Activated CD4-positive, alpha-beta memory T cell treated with anti-CD3 and anti-CD28 coated beads for 36 hours (primary cell): ENCODE results near the gene MRPS27. TPM values are rescaled to one million over a fixed set of nuclear protein-coding genes. Genes with fewer than 3 reads are reported as not detected.

Source experiments
- CTCF ChIA-PET: fragments of 350-600 bp; sonication (Branson Sonifier 250); formaldehyde crosslinking; loops from one replicate; lab custom pipeline; 2021; ENCODE audit warnings: antibody characterized with exemption, inconsistent platforms; lab: Charles Lee
- POLR2A ChIA-PET: fragments of 350-600 bp; sonication (Branson Sonifier 250); formaldehyde crosslinking; loops from one replicate; lab custom pipeline; 2021; ENCODE audit warnings: antibody characterized with exemption; lab: Charles Lee
- DNase-seq: peaks from one replicate; pipeline ENCODE4 v3.0.0-alpha.2; 2020
- H3K27ac Mint-ChIP-seq: one replicate; pipeline ENCODE4 v1.8.0; 2021; ENCODE audit warnings: mixed read lengths
- H3K27me3 Mint-ChIP-seq: one replicate; pipeline ENCODE4 v1.8.0; 2021; ENCODE audit warnings: mixed read lengths
- H3K36me3 Mint-ChIP-seq: one replicate; pipeline ENCODE4 v1.8.0; 2021; ENCODE audit warnings: mixed read lengths
- H3K4me1 Mint-ChIP-seq: one replicate; pipeline ENCODE4 v1.8.0; 2021; ENCODE audit warnings: low read depth, mixed read lengths
- H3K4me3 Mint-ChIP-seq: one replicate; pipeline ENCODE4 v1.8.0; 2021; ENCODE audit warnings: mild to moderate bottlenecking, mixed read lengths
- H3K9me3 Mint-ChIP-seq: one replicate; pipeline ENCODE4 v1.8.0; 2021; ENCODE audit warnings: mixed read lengths
- intact Hi-C: fragments of 100-400 bp; cut with micrococcal nuclease; formaldehyde crosslinking; loops from one replicate; pipeline ENCODE4 v1.15.1; 2023
- total RNA-seq, 2 experiments: library from RNA; stranded (reverse); gene quantifications; one replicate each; pipeline ENCODE4 v1.2.3, GENCODE V29; 2021

The MRPS27 gene
- 10 to 100 TPM; 85.9 to 91.4 TPM for total RNA-seq

DNA sequence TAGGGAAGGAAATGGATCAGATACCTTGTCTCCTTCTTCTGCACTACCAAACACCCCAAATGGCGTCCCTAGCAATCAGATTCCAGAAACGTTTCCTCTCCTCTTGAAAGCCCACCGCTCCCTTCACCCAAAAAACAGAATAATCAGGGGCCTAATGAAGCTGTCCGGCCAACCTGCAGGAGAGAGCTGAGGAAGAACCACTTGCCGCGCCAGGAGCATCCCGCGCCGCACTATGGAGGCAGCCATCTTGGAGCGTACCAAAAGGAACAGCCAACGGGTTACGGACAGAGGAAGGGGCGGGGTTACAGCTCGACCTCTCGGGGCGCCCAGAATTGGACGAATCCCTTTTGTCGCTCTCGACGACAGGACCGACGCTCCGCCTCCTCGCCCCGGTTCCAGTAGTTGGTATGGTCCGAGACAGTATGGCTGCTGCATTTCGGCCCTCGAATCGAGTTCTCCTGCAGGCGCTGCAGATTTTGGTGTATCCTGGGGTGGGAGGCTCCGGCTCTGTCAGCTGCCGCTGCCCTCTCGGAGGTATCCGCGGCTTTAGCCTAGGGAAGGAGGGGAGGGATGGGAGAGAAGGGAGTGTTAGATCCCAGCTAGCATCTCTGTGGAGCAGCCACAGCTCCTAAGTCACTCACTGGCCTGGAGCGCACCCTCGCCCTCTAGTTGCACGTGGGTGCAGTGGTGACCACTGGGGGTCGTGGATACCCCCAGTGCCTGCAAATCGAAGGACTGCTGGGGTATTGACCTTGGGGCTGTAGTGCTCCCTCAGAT is at the start of gene MRPS27, which contains the start of gene PTCD2:
TSS of gene MRPS27 (minus strand) at position 265 of the 777 bp plus-strand sequence. CDS start at position 246, 19 bp downstream.
TSS of gene PTCD2 (plus strand) at position 398 of the 777 bp plus-strand sequence. CDS start at position 408, 10 bp downstream.
- peak; percentile 97 for DNase-seq
- peak within 1 kb of the TSS; percentile 91 for H3K4me3 Mint-ChIP-seq
- intact Hi-C loops: loop anchor here (1.0 to 2.0 kb wide), 4 partner anchors 12 to 499 kb away; no protein-coding TSS in a partner anchor
- no peaks in the 10 kb centered on the region for H3K9me3 Mint-ChIP-seq
- CTCF ChIA-PET: interaction anchor here (0.5 to 4.2 kb wide), 6 partner anchors 12 to 538 kb away, joined by 3 to 27 read pairs (median 3); no protein-coding TSS in a partner anchor
- H3K27me3 Mint-ChIP-seq: no peaks in the 10 kb centered on the region
- H3K4me1 Mint-ChIP-seq: peaks cover 32% of the 10 kb centered on the region
- peaks cover 35% of the 10 kb centered on the region for H3K36me3 Mint-ChIP-seq
- POLR2A ChIA-PET: interaction anchor here (0.6 to 2.5 kb wide), 9 partner anchors 12 to 528 kb away, joined by 3 to 31 read pairs (median 4); partner anchors contain the start of gene TNPO1
- peak within 1 kb of the TSS; percentile 85 for H3K27ac Mint-ChIP-seq

GRCh38 chr5:72369711-72370110 is 49.7 kb upstream of the MRPS27 start:
- Mint-ChIP-seq H3K9me3 (no peaks in the 10 kb centered on the region), H3K27me3 (no peaks in the 10 kb centered on the region), H3K4me3 (no peak overlapping the region), H3K36me3 (peaks cover 8% of the 10 kb centered on the region), H3K4me1 (no peaks in the 10 kb centered on the region), H3K27ac (no peak overlapping the region)
- ChIA-PET CTCF (interaction anchor here (1.2 kb wide), 1 partner anchor 156 kb away, joined by 3 read pairs; no protein-coding TSS in a partner anchor), POLR2A (no interaction called here)
- no peak for DNase-seq
- intact Hi-C loops: no loop called here

GRCh38 chr5:72369301-72369700 is 49.3 kb upstream of the MRPS27 start:
- intact Hi-C loops: no loop called here
- POLR2A ChIA-PET: no interaction called here
- no peaks in the 10 kb centered on the region for H3K27me3 Mint-ChIP-seq
- H3K36me3 Mint-ChIP-seq: peaks cover 8% of the 10 kb centered on the region
- CTCF ChIA-PET: interaction anchor here (1.2 kb wide), 1 partner anchor 157 kb away, joined by 3 read pairs; no protein-coding TSS in a partner anchor
- H3K4me1 Mint-ChIP-seq: no peaks in the 10 kb centered on the region
- H3K27ac Mint-ChIP-seq: no peak overlapping the region
- no peak overlapping the region for H3K4me3 Mint-ChIP-seq
- H3K9me3 Mint-ChIP-seq: no peaks in the 10 kb centered on the region
- no peak for DNase-seq

DNA sequence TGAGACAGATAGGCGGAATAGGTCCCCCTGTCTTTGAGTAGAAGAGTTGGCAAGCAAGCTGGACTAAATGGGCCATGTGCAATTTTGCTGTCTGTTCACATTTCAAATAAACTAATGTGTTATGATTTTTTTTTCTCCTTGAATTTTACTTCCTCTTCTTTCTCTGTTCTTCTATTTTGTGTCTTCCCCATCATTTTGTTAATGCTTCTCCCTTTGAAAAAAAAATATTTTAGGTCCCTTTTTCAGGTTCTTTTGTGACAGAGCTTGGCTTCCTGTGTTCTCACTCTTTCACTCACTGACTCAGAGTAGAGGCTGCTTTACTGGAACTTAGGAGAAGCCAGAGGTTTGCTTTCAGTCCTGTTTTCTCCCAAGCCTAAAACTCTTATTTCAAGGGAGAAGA is 48.2 kb upstream of the MRPS27 start:
- no peaks in the 10 kb centered on the region for H3K27me3 Mint-ChIP-seq
- H3K36me3 Mint-ChIP-seq: peaks cover 11% of the 10 kb centered on the region
- no peak for DNase-seq
- no peaks in the 10 kb centered on the region for H3K9me3 Mint-ChIP-seq
- no peak overlapping the region for H3K4me3 Mint-ChIP-seq
- ChIA-PET CTCF (interaction anchor here (1.2 to 3.4 kb wide), 2 partner anchors 156 to 158 kb away, joined by 3 to 20 read pairs; no protein-coding TSS in a partner anchor), POLR2A (interaction anchor here (0.6 kb wide), 1 partner anchor 1768 kb away, joined by 5 read pairs; no protein-coding TSS in a partner anchor)
- intact Hi-C loops: no loop called here
- H3K4me1 Mint-ChIP-seq: no peaks in the 10 kb centered on the region
- no peak overlapping the region for H3K27ac Mint-ChIP-seq

DNA sequence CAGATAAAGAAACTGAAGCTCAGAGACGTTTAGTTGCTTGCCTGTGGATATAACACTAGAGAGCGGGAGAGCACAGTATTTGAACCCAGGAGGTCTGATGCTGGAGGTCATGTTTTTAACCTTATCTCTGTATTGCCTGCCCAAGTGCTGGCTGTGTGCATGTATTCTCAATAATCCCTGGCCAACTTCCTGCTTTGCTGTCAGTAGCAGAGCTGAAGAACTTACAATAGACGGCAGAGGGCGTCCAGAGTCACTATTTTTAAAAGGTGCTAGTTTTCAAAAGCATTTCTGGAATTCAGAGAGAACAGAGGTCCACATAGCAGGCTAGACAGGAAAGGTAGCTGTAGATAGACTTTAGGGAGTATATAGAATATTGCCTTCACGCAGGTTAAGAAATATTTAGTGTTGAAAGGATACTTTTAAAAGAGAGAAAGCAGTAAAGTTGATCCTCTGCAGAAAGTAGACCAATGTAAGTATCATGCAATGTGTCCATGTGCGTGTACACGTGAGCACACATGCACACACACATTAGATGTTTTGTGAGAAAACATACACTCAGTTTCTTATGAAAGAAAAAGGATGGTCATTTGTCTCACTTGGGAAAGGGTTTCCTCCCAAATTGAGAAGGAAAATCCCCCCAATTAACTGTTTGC is 46.4 kb upstream of the MRPS27 start:
- POLR2A ChIA-PET: interaction anchor here (0.6 kb wide), 1 partner anchor 659 kb away, joined by 4 read pairs; no protein-coding TSS in a partner anchor
- no peak overlapping the region for H3K4me3 Mint-ChIP-seq
- intact Hi-C loops: loop anchor here (1.0 to 2.0 kb wide), 3 partner anchors 158 to 452 kb away; no protein-coding TSS in a partner anchor
- H3K36me3 Mint-ChIP-seq: peaks cover 21% of the 10 kb centered on the region
- no peak overlapping the region for H3K27ac Mint-ChIP-seq
- CTCF ChIA-PET: interaction anchor here (0.7 to 3.4 kb wide), 13 partner anchors 12 to 452 kb away, joined by 3 to 20 read pairs (median 3); no protein-coding TSS in a partner anchor
- DNase-seq: peak; percentile 38
- H3K27me3 Mint-ChIP-seq: no peaks in the 10 kb centered on the region
- H3K9me3 Mint-ChIP-seq: no peaks in the 10 kb centered on the region
- no peaks in the 10 kb centered on the region for H3K4me1 Mint-ChIP-seq

- H3K36me3 Mint-ChIP-seq: peaks cover 21% of the 10 kb centered on the region
- no peaks in the 10 kb centered on the region for H3K9me3 Mint-ChIP-seq
- H3K4me3 Mint-ChIP-seq: no peak overlapping the region
- H3K27me3 Mint-ChIP-seq: no peaks in the 10 kb centered on the region
- ChIA-PET CTCF (interaction anchor here (0.7 kb wide), 1 partner anchor 157 kb away, joined by 3 read pairs; no protein-coding TSS in a partner anchor), POLR2A (no interaction called here)
- intact Hi-C loops: no loop called here
- H3K4me1 Mint-ChIP-seq: no peaks in the 10 kb centered on the region
- DNase-seq: no peak
- no peak overlapping the region for H3K27ac Mint-ChIP-seq
Observed at GRCh38 chr5:72364951-72365350, 44.9 kb upstream of the MRPS27 start.

DNA sequence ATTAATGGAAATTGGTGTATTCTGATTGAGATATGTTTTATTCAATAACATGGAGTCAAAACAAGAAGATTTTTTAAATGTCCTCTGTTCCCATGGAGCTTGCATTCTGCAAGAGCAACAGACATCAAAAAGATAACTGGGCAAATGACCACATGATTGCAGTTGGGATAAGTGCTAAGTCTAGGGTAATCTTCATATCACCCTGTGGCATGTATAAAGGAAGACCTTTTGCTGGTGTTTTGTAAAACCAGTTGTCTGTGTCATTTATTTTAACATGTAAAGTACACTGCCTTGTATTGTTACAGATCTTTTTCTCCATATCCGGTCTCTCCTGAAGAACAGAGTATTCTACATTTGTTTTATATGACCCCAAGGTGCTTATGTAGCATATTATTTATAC is 44.1 kb upstream of the MRPS27 start:
- ChIA-PET POLR2A (no interaction called here), CTCF (interaction anchor here (0.7 kb wide), 1 partner anchor 160 kb away, joined by 3 read pairs; no protein-coding TSS in a partner anchor)
- no peaks in the 10 kb centered on the region for H3K27me3 Mint-ChIP-seq
- intact Hi-C loops: no loop called here
- H3K36me3 Mint-ChIP-seq: peaks cover 29% of the 10 kb centered on the region
- H3K4me1 Mint-ChIP-seq: no peaks in the 10 kb centered on the region
- no peak for DNase-seq
- no peaks in the 10 kb centered on the region for H3K9me3 Mint-ChIP-seq
- no peak overlapping the region for H3K4me3 Mint-ChIP-seq
- no peak overlapping the region for H3K27ac Mint-ChIP-seq

DNA sequence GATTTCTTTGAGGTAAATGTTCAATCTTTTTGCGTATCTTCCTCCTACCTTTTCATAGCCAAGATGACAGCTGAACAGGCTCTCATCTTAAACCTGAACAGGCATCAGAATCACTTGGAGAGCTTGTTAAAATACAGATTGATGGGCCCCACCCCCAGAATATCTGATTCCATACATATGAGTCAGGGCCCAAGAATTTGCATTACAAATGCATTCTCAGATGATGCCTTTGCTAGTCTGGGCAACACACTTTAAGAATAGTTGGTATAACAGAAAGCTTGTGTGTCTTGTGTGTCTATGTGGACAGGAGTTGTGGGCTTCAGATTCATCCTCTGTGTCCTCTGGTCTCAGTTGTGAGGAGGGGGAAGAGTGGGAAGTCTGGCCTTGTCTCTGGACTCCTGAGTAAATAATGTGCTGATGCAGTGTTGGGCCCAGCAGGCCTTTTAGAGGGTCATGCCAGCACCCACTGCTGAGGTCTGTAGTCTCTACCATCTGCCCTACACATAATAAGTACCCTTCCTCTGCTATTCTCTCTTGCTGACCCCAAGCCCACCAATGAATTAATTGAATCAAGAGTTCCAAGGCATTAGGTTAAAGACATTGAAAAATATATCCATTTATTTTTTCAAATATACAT is 43.2 kb upstream of the MRPS27 start:
- Mint-ChIP-seq H3K4me3 (no peak overlapping the region), H3K9me3 (no peaks in the 10 kb centered on the region), H3K36me3 (peaks cover 34% of the 10 kb centered on the region), H3K27me3 (no peaks in the 10 kb centered on the region), H3K27ac (no peak overlapping the region), H3K4me1 (no peaks in the 10 kb centered on the region)
- intact Hi-C loops: no loop called here
- DNase-seq: no peak
- CTCF ChIA-PET: interaction anchor here (0.7 kb wide), 1 partner anchor 161 kb away, joined by 3 read pairs; no protein-coding TSS in a partner anchor
- POLR2A ChIA-PET: no interaction called here

DNA sequence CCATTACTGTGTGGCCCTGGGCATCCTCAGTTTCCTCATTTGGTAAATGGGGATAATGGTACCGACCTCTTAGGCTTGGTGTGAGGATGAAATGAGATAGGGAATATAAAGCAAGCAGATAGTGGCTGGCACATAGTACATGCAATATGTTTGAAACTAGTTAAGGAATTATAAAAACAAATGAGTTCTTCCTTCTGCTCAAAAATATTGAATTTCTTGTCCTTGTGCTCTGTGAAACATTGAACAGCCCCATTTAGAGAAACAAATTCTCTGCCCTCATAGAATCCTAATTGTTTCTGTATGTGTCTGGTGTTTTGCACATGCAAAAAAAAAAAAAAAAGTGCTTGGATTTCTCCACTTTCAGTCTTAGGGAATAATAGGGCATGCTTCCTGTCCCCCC is 39.8 kb upstream of the MRPS27 start:
- H3K4me1 Mint-ChIP-seq: no peaks in the 10 kb centered on the region
- CTCF ChIA-PET: no interaction called here
- H3K36me3 Mint-ChIP-seq: peaks cover 37% of the 10 kb centered on the region

DNA sequence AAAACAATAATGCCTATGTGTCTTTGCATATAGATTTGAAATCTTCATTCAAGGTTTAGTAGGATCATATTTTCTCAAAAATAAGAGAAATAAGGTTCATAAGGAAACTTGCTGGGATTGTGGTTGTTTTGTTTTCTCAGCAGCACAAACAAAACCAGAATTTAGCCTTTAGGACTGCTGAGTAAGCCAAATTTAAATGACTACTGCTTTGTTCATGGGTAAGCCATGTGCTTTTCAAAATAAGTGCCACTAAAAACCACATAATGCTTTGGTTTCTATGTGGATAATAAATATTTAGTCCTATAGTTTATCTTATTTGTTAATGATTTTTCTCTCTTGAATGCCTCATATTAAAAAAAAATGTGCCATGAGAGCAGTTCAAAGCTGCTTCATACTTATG is 38.9 kb upstream of the MRPS27 start:
- Mint-ChIP-seq H3K27me3 (no peaks in the 10 kb centered on the region), H3K4me1 (no peaks in the 10 kb centered on the region), H3K36me3 (peaks cover 37% of the 10 kb centered on the region), H3K9me3 (no peaks in the 10 kb centered on the region), H3K4me3 (no peak overlapping the region), H3K27ac (no peak overlapping the region)
- no peak for DNase-seq
- intact Hi-C loops: no loop called here
- POLR2A ChIA-PET: no interaction called here
- CTCF ChIA-PET: no interaction called here

More for the DNA sequence above, 39.8 kb upstream of the MRPS27 start:
- no peaks in the 10 kb centered on the region for H3K9me3 Mint-ChIP-seq
- no peak for DNase-seq
- POLR2A ChIA-PET: no interaction called here
- no peak overlapping the region for H3K4me3 Mint-ChIP-seq
- no peaks in the 10 kb centered on the region for H3K27me3 Mint-ChIP-seq
- intact Hi-C loops: no loop called here
- H3K27ac Mint-ChIP-seq: no peak overlapping the region

- Mint-ChIP-seq H3K27ac (no peak overlapping the region), H3K4me3 (no peak overlapping the region), H3K9me3 (no peaks in the 10 kb centered on the region), H3K27me3 (no peaks in the 10 kb centered on the region), H3K36me3 (peaks cover 34% of the 10 kb centered on the region), H3K4me1 (no peaks in the 10 kb centered on the region)
- ChIA-PET POLR2A (no interaction called here), CTCF (no interaction called here)
- DNase-seq: no peak
- intact Hi-C loops: no loop called here
Observed at GRCh38 chr5:72356361-72356760, 36.3 kb upstream of the MRPS27 start.
